K562 (cell line): ENCODE data around the gene NFYC. TPM values are rescaled to one million over a fixed set of nuclear protein-coding genes. Genes with fewer than 3 reads are reported as not detected.
A peak's percentile ranks its signal among the peaks of the same experiment; 100 is the strongest.

ENCODE experiments used
- BCOR ChIP-seq: fragments of 450-650 bp; IDR thresholded peaks from 2 replicates; pipeline ENCODE4 v1.6.1; 2016
- C11orf30 ChIP-seq: fragments of 450-650 bp; IDR thresholded peaks from 2 replicates; pipeline ENCODE4 v1.6.1; 2016; ENCODE audit warnings: low read depth, mild to moderate bottlenecking
- CBX1 ChIP-seq: sonication (generic); IDR thresholded peaks from 2 replicates; pipeline ENCODE4 v1.6.1; 2016; ENCODE audit warnings: antibody characterized with exemption, low read depth, mild to moderate bottlenecking
- ETV5 ChIP-seq: sonication (generic); formaldehyde crosslinking; IDR thresholded peaks from 2 replicates; pipeline ENCODE4 v1.4.0; 2020; ENCODE audit warnings: low read depth, mild to moderate bottlenecking, missing genetic modification reagents
- FOXK2 ChIP-seq, 2 experiments: fragments of 450-650 bp; IDR thresholded peaks in 1 of 2; conservative IDR thresholded peaks in 1 of 2; 2 replicates each; pipeline ENCODE4 v1.6.1; 2016; ENCODE audit warnings: low read depth in 2 of 2, mild to moderate bottlenecking in 1 of 2
- GMEB1 ChIP-seq: fragments of 250-450 bp; sonication (Bioruptor Pico); IDR thresholded peaks from 2 replicates; pipeline ENCODE4 v1.4.0; 2020; ENCODE audit warnings: mild to moderate bottlenecking
- HDAC8 ChIP-seq: fragments of 450-650 bp; IDR thresholded peaks from 2 replicates; pipeline ENCODE4 v1.6.1; 2016; ENCODE audit warnings: mild to moderate bottlenecking, missing genetic modification characterization, moderate library complexity, missing compliant biosample characterization
- KLF16 ChIP-seq: IDR thresholded peaks from 2 replicates; pipeline ENCODE4 v1.6.1; 2016; ENCODE audit warnings: antibody characterized with exemption
- NCOR1 ChIP-seq: fragments of 450-650 bp; IDR thresholded peaks from 2 replicates; pipeline ENCODE4 v1.6.1; 2016; ENCODE audit warnings: mild to moderate bottlenecking, moderate library complexity
- NFE2 ChIP-seq: IDR thresholded peaks from 2 replicates; pipeline ENCODE4 v1.6.1; 2014; ENCODE audit warnings: antibody characterized with exemption, low read depth
- PRDM10 ChIP-seq: fragments of 450-650 bp; IDR thresholded peaks from 2 replicates; pipeline ENCODE4 v1.6.1; 2018; ENCODE audit not compliant: partially characterized antibody
- RFX5 ChIP-seq: IDR thresholded peaks from 2 replicates; pipeline ENCODE4 v1.6.1; 2011; ENCODE audit warnings: low read depth, mild to moderate bottlenecking, improper control_type of control experiment, low read length
- SIX5 ChIP-seq, 2 experiments: IDR thresholded peaks; 2 replicates each; pipeline ENCODE4 v1.6.1; 2011; ENCODE audit warnings: low read length in 2 of 2, borderline replicate concordance in 1 of 2, low read depth in 1 of 2, mild to moderate bottlenecking in 1 of 2, moderate library complexity in 1 of 2; ENCODE audit not compliant: insufficient read depth in 1 of 2
- TBL1XR1 ChIP-seq, 2 experiments: IDR thresholded peaks; 2 replicates each; pipeline ENCODE4 v1.6.1; 2012; ENCODE audit warnings: improper control_type of control experiment in 2 of 2, low read length in 2 of 2, mild to moderate bottlenecking in 1 of 2
- ZBTB33 ChIP-seq: sonication (generic); formaldehyde crosslinking; IDR thresholded peaks from 2 replicates; pipeline ENCODE4 v1.8.1; 2023; ENCODE audit warnings: mild to moderate bottlenecking, missing genetic modification reagents
- ZKSCAN1 ChIP-seq: fragments of 150-350 bp; IDR thresholded peaks from 2 replicates; pipeline ENCODE4 v1.6.1; 2016; ENCODE audit warnings: low read depth, low read length
- ZMIZ1 ChIP-seq, 2 experiments: fragments of 150-350 bp in 1 of 2; IDR thresholded peaks; 2 replicates each; pipeline ENCODE4 v1.6.1; 2012 to 2016; ENCODE audit warnings: low read depth in 2 of 2, low read length in 2 of 2, mild to moderate bottlenecking in 1 of 2, moderate library complexity in 1 of 2
- ZNF551 ChIP-seq: fragments of 250-450 bp; sonication (Bioruptor Pico); IDR thresholded peaks from 2 replicates; pipeline ENCODE4 v1.5.0; 2021; ENCODE audit warnings: mild to moderate bottlenecking, moderate library complexity
- ZNF57 ChIP-seq: fragments of 450-650 bp; formaldehyde crosslinking; IDR thresholded peaks from 2 replicates; pipeline ENCODE4 v1.4.0; 2020; ENCODE audit warnings: mild to moderate bottlenecking, moderate library complexity
- polyA plus RNA-seq, 8 experiments: library from polyadenylated mRNA; depleted of rRNA in 4 of 8; stranded (reverse) in 5 of 8; unstranded in 3 of 8; fragments of >200 nt; fragmentation: Nextera tagmentation in 2 of 8; fragmentation: Illumina TruSeq in 1 of 8; extraction: Ambion mirVana in 2 of 8; extraction: Trizol in 1 of 8; gene quantifications; 2 replicates each; pipeline versions ENCODE4 v1.2.1 to v1.2.3, GENCODE V29; 2011 to 2014; ENCODE audit warnings: inconsistent platforms in 1 of 8, missing spikeins in 1 of 8
- total RNA-seq, 7 experiments: library from RNA; depleted of rRNA in 6 of 7; stranded (reverse); fragments of >200 nt in 6 of 7; fragmentation: Illumina TruSeq in 2 of 7; extraction: Trizol in 2 of 7; gene quantifications; 2 replicates each; pipeline versions ENCODE4 v1.2.1 to v1.2.3, GENCODE V29; 2011 to 2021; ENCODE audit warnings: low replicate concordance in 1 of 7

The NFYC gene
- total and polyA plus RNA-seq, 9 of the 15 experiments (the other 6 are each of a cell fraction or from before 2014, with no cell fraction given), result 4.8 to 59.8 (median 41.1) TPM

- no peak for TF ChIP-seq ZNF57 (CRISPR knock-in tag)
- TF ChIP-seq HDAC8, result no peak
- TF ChIP-seq ZMIZ1 (IDR thresholded peaks at IDR 0.05; ENCODE audit: low read depth in 2 of 2, low read length in 2 of 2), result no peak
- TF ChIP-seq GMEB1 (CRISPR knock-in tag), result 0 out of 2 replicates have a peak, but pooled peaks have one; percentile 41
- TF ChIP-seq ZNF551 (CRISPR knock-in tag), result no peak
- no peak for TF ChIP-seq KLF16
- no peak for TF ChIP-seq NCOR1
- TF ChIP-seq ETV5, result no peak
- TF ChIP-seq SIX5 (IDR thresholded peaks at IDR 0.05; ENCODE audit: borderline replicate concordance in 1 of 2, insufficient read depth in 1 of 2, low read depth in 1 of 2, low read length in 2 of 2), result no peak
- TF ChIP-seq NFE2, result no peak
- peak; percentile 66 to 74; a peak in 3 of 4 replicates for TF ChIP-seq FOXK2 (conservative IDR thresholded peaks at IDR 0.05 in 1 of 2, IDR thresholded peaks at IDR 0.05 in 1 of 2; ENCODE audit: low read depth in 2 of 2)
- TF ChIP-seq PRDM10, result no peak
- peak in 1 of 2 experiments; percentile 55; a peak in 1 of 4 replicates for TF ChIP-seq TBL1XR1 (IDR thresholded peaks at IDR 0.05; ENCODE audit: low read length in 2 of 2)
- TF ChIP-seq ZKSCAN1, result no peak
- peak; percentile 43; the same call in 1 of the 2 replicates for TF ChIP-seq BCOR
- TF ChIP-seq C11orf30, result no peak
- TF ChIP-seq CBX1, result no peak
- no peak for TF ChIP-seq ZBTB33
- TF ChIP-seq RFX5, result no peak
These were observed 117.4 kb downstream of the NFYC start (continued) for GRCh38 chr1:40808909-40809308.
